ENCODE results near the gene IPO5.

DNA sequence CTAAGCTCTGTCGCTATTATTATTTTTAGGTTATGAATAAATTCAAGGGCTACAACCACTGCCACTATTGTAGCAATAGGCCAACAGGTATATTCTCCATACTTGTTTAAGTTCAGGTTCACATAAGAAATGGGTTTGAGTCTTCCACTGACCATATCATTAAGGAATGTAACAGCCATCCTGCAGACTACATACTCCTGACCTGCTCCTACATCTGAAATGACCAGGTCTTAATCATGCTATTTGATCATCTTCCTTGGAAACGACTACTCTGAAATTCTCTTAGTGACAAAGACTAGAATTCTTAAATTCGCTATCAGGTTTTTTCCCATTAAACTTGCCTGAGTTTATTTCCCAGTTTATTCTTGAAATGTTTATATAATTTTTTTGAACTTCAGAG lies 66.8 kb downstream of the IPO5 start:
- TF ChIP-seq, protein P1, sequence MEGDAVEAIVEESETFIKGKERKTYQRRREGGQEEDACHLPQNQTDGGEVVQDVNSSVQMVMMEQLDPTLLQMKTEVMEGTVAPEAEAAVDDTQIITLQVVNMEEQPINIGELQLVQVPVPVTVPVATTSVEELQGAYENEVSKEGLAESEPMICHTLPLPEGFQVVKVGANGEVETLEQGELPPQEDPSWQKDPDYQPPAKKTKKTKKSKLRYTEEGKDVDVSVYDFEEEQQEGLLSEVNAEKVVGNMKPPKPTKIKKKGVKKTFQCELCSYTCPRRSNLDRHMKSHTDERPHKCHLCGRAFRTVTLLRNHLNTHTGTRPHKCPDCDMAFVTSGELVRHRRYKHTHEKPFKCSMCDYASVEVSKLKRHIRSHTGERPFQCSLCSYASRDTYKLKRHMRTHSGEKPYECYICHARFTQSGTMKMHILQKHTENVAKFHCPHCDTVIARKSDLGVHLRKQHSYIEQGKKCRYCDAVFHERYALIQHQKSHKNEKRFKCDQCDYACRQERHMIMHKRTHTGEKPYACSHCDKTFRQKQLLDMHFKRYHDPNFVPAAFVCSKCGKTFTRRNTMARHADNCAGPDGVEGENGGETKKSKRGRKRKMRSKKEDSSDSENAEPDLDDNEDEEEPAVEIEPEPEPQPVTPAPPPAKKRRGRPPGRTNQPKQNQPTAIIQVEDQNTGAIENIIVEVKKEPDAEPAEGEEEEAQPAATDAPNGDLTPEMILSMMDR (IDR thresholded peaks at IDR 0.05) = no peak
- TF ChIP-seq, protein P2, sequence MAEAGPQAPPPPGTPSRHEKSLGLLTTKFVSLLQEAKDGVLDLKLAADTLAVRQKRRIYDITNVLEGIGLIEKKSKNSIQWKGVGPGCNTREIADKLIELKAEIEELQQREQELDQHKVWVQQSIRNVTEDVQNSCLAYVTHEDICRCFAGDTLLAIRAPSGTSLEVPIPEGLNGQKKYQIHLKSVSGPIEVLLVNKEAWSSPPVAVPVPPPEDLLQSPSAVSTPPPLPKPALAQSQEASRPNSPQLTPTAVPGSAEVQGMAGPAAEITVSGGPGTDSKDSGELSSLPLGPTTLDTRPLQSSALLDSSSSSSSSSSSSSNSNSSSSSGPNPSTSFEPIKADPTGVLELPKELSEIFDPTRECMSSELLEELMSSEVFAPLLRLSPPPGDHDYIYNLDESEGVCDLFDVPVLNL (CRISPR knock-in tag; IDR thresholded peaks at IDR 0.05; ENCODE audit: borderline replicate concordance, low read depth) = no peak
- TF ChIP-seq CREM (CRISPR knock-in tag; IDR thresholded peaks at IDR 0.05) = no peak
- TF ChIP-seq ZNF232 (CRISPR knock-in tag; IDR thresholded peaks at IDR 0.05) = no peak
- TF ChIP-seq TP53 (CRISPR knock-in tag; IDR thresholded peaks at IDR 0.05) = no peak
- TF ChIP-seq FOXP1 (CRISPR knock-in tag; IDR thresholded peaks at IDR 0.05; ENCODE audit: borderline replicate concordance) = no peak
- TF ChIP-seq, protein P3, sequence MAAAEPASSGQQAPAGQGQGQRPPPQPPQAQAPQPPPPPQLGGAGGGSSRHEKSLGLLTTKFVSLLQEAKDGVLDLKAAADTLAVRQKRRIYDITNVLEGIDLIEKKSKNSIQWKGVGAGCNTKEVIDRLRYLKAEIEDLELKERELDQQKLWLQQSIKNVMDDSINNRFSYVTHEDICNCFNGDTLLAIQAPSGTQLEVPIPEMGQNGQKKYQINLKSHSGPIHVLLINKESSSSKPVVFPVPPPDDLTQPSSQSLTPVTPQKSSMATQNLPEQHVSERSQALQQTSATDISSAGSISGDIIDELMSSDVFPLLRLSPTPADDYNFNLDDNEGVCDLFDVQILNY (CRISPR knock-in tag; IDR thresholded peaks at IDR 0.05) = no peak
- TF ChIP-seq NR3C1 (CRISPR knock-in tag; conservative IDR thresholded peaks at IDR 0.05; ENCODE audit: low read depth) = no peak
- TF ChIP-seq NFYB (CRISPR knock-in tag; conservative IDR thresholded peaks at IDR 0.05; ENCODE audit: low read depth) = no peak
- TF ChIP-seq, protein P4, sequence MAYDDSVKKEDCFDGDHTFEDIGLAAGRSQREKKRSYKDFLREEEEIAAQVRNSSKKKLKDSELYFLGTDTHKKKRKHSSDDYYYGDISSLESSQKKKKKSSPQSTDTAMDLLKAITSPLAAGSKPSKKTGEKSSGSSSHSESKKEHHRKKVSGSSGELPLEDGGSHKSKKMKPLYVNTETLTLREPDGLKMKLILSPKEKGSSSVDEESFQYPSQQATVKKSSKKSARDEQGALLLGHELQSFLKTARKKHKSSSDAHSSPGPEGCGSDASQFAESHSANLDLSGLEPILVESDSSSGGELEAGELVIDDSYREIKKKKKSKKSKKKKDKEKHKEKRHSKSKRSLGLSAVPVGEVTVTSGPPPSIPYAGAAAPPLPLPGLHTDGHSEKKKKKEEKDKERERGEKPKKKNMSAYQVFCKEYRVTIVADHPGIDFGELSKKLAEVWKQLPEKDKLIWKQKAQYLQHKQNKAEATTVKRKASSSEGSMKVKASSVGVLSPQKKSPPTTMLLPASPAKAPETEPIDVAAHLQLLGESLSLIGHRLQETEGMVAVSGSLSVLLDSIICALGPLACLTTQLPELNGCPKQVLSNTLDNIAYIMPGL (CRISPR knock-in tag; IDR thresholded peaks at IDR 0.05) = no peak
- no peak for TF ChIP-seq ZNF263 (CRISPR knock-in tag; IDR thresholded peaks at IDR 0.05; ENCODE audit: low read depth)
- TF ChIP-seq, protein P5, sequence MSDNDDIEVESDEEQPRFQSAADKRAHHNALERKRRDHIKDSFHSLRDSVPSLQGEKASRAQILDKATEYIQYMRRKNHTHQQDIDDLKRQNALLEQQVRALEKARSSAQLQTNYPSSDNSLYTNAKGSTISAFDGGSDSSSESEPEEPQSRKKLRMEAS (CRISPR knock-in tag; IDR thresholded peaks at IDR 0.05) = no peak

Measured in WTC11 (cell line).